KMS-11 (cell line): ENCODE results near the gene NRDC.
A peak's percentile ranks its signal among the peaks of the same experiment; 100 is the strongest.

Source experiments
- H2AFZ ChIP-seq: fragments of 200-600 bp; sonication (generic); 2 replicates; pipeline ENCODE4 v1.6.1; 2016; ENCODE audit warnings: antibody characterized with exemption, mixed run types, low read depth
- H3K27ac ChIP-seq: fragments of 200-600 bp; sonication (generic); 2 replicates; pipeline ENCODE4 v1.6.1; 2016; ENCODE audit warnings: mild to moderate bottlenecking, mixed run types
- H3K27me3 ChIP-seq: fragments of 200-600 bp; sonication (generic); 2 replicates; pipeline ENCODE4 v1.6.1; 2017; ENCODE audit warnings: mild to moderate bottlenecking, low read depth, mixed run types, moderate library complexity; ENCODE audit not compliant: insufficient read depth
- H3K36me3 ChIP-seq: fragments of 200-600 bp; sonication (generic); 2 replicates; pipeline ENCODE4 v1.6.1; 2017; ENCODE audit warnings: mild to moderate bottlenecking, mixed run types; ENCODE audit not compliant: insufficient read depth
- H3K4me1 ChIP-seq: fragments of 200-600 bp; sonication (generic); 2 replicates; pipeline ENCODE4 v1.6.1; 2016; ENCODE audit warnings: mild to moderate bottlenecking, low read depth, mixed run types; ENCODE audit not compliant: poor library complexity, severe bottlenecking
- H3K4me2 ChIP-seq: fragments of 200-600 bp; sonication (generic); 2 replicates; pipeline ENCODE4 v1.7.0; 2016; ENCODE audit warnings: mild to moderate bottlenecking, mixed run types
- H3K4me3 ChIP-seq: fragments of 200-600 bp; sonication (generic); IDR thresholded peaks from 2 replicates; pipeline ENCODE4 v1.6.1; 2017; ENCODE audit warnings: low read depth, low read length, mixed read lengths; ENCODE audit not compliant: insufficient read depth
- H3K79me2 ChIP-seq: fragments of 200-600 bp; sonication (generic); 2 replicates; pipeline ENCODE4 v1.6.1; 2016; ENCODE audit warnings: low read depth, mixed run types; ENCODE audit not compliant: insufficient read depth
- H3K9ac ChIP-seq: fragments of 200-600 bp; sonication (generic); 2 replicates; pipeline ENCODE4 v1.6.1; 2016; ENCODE audit warnings: mild to moderate bottlenecking, mixed run types
- H4K20me1 ChIP-seq: fragments of 200-600 bp; sonication (generic); 2 replicates; pipeline ENCODE4 v1.6.1; 2016; ENCODE audit warnings: mild to moderate bottlenecking, mixed run types; ENCODE audit not compliant: insufficient read depth
- CTCF ChIP-seq: fragments of 200-600 bp; sonication (generic); conservative IDR thresholded peaks from 2 replicates; pipeline ENCODE4 v1.6.1; 2017; ENCODE audit warnings: low read depth, mild to moderate bottlenecking, antibody characterized with exemption, low read length, moderate library complexity, mixed read lengths

The NRDC gene

DNA sequence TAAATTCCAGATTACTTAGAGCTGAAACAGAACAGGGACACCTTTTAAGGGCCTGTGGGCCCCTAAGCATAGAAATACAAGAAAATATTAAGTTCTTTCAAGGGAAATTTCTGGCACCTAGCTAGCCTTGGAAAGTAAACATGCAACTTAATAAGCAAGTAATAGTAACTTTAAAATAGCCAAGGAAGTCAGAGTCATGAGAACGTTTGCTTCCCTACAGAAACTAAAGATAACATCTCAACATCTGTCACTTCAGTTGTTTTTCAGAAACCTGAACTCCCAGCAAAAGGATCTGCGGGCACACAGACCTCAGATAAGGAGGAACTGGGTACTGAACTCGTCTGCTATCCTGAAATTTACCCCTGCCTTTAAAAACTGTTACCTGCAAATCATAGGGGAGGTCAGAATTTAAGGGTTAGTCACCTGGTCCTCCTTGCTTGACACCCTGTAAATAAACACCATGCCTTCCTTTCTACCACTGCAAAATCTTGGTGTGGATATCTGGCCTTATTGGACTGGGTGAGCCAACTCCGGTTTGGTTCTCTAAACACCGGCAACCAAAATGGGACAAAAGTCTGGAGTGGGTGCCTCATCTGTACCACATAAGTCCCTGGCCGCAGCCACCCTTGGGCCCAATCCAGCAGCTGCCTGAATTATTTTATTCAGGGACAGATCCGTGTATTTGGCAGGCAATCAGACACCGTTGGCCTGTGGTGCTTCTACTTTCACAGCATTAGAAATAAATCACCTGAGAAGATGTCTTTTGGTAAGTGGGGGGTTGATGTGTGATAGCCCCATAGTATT is 27.9 kb downstream of the NRDC start:
- Histone ChIP-seq H2AFZ (no peak overlapping the region), H3K4me1 (no peaks in the 10 kb centered on the region), H3K4me3 (no peak overlapping the region), H4K20me1 (no peaks in the 10 kb centered on the region), H3K9ac (no peak overlapping the region), H3K79me2 (peaks cover 4% of the 10 kb centered on the region; the same call in 1 of the 2 replicates), H3K36me3 (0 out of 2 replicates have a peak, but pooled peaks cover 4% of the 10 kb centered on the region), H3K27me3 (no peaks in the 10 kb centered on the region), H3K4me2 (no peak overlapping the region), H3K27ac (no peak overlapping the region)
- TF ChIP-seq CTCF: no peak

GRCh38 chr1:51847294-51847920 is 31.1 kb downstream of the NRDC start:
- no peak for TF ChIP-seq CTCF
- H3K9ac ChIP-seq: no peak overlapping the region
- H4K20me1 ChIP-seq: no peaks in the 10 kb centered on the region
- H3K4me3 ChIP-seq: no peak overlapping the region
- peaks cover 15% of the 10 kb centered on the region for H3K4me1 ChIP-seq
- no peaks in the 10 kb centered on the region for H3K36me3 ChIP-seq
- no peak overlapping the region for H2AFZ ChIP-seq
- H3K27me3 ChIP-seq: no peaks in the 10 kb centered on the region
- no peak overlapping the region for H3K27ac ChIP-seq
- H3K4me2 ChIP-seq: no peak overlapping the region
- H3K79me2 ChIP-seq: peaks cover 8% of the 10 kb centered on the region; the same call in 1 of the 2 replicates

GRCh38 chr1:51843948-51844347 is 34.6 kb downstream of the NRDC start:
- no peak overlapping the region for H2AFZ ChIP-seq
- TF ChIP-seq CTCF: no peak
- H3K4me2 ChIP-seq: peak overlapping the region; percentile 18
- H3K27ac ChIP-seq: no peak overlapping the region; the same call in 1 of the 2 replicates
- no peak overlapping the region for H3K9ac ChIP-seq
- no peaks in the 10 kb centered on the region for H3K36me3 ChIP-seq
- peaks cover 42% of the 10 kb centered on the region for H3K4me1 ChIP-seq
- H3K4me3 ChIP-seq: no peak overlapping the region
- no peaks in the 10 kb centered on the region for H4K20me1 ChIP-seq
- peaks cover 19% of the 10 kb centered on the region; the same call in 1 of the 2 replicates for H3K79me2 ChIP-seq
- H3K27me3 ChIP-seq: no peaks in the 10 kb centered on the region

DNA sequence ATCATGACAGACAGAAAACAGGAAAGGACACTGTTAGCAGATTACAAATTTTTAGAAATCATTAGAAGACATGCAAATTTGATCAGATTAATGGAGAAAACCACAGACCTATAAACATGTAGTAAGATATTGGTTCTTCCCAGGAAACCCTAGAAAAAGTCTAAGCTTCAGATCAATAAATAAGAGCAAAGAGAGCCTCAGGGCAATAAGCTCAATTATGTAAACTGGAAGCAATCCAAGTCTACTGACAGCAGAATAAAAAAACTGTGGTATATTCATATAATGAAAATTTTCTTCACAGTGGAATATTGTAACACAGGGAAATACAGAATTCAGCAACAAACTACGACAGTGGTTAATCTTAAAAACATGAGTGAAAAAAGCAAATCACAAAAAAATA is 36.3 kb downstream of the NRDC start:
- H3K4me3 ChIP-seq: no peak overlapping the region
- H3K27ac ChIP-seq: no peak overlapping the region
- peaks cover 19% of the 10 kb centered on the region; the same call in 1 of the 2 replicates for H3K79me2 ChIP-seq
- no peak overlapping the region for H2AFZ ChIP-seq
- no peaks in the 10 kb centered on the region for H3K27me3 ChIP-seq
- H3K4me1 ChIP-seq: peaks cover 46% of the 10 kb centered on the region
- H3K4me2 ChIP-seq: no peak overlapping the region
- no peak for TF ChIP-seq CTCF
- no peaks in the 10 kb centered on the region for H4K20me1 ChIP-seq
- no peaks in the 10 kb centered on the region for H3K36me3 ChIP-seq
- H3K9ac ChIP-seq: no peak overlapping the region
